Measurements from ENCODE around the gene MPPED2.

- TF ChIP-seq CTCF (IDR thresholded peaks at IDR 0.05; ENCODE audit: borderline replicate concordance, extremely low read depth, low read length, poor library complexity, severe bottlenecking), result no peak
- no peak for TF ChIP-seq EZH2 (IDR thresholded peaks at IDR 0.05; ENCODE audit: borderline replicate concordance, low read depth, low read length, severe bottlenecking)
Observed at GRCh38 chr11:30422447-30423278, 163.5 kb downstream of the MPPED2 start.

Measured in DND-41 (cell line).